Mucosa of descending colon (tissue), 3 donors: Measurements from ENCODE around the gene CAPN9. TPM values are rescaled to one million over a fixed set of nuclear protein-coding genes. Genes with fewer than 3 reads are reported as not detected.

Source experiments
- ATAC-seq: fragments of 200-7000 bp; cut with Tn5 transposase; one replicate; pipeline ENCODE4 v1.9.1; 2020; ENCODE audit warnings: mild to moderate bottlenecking, moderate library complexity
- DNase-seq, 3 donors: peaks; one replicate each; pipeline ENCODE4 v3.0.0-alpha.2; 2020
- H3K36me3 ChIP-seq: fragments of 200-600 bp; one replicate; pipeline ENCODE4 v1.8.0; 2021; ENCODE audit warnings: low read depth, mild to moderate bottlenecking
- H3K4me1 ChIP-seq: fragments of 200-600 bp; one replicate; pipeline ENCODE4 v1.8.0; 2021; ENCODE audit warnings: low read depth, mild to moderate bottlenecking
- H3K4me3 ChIP-seq: fragments of 200-600 bp; one replicate; pipeline ENCODE4 v1.8.0; 2021; ENCODE audit warnings: mild to moderate bottlenecking
- H3K9me3 ChIP-seq: fragments of 200-600 bp; one replicate; pipeline ENCODE4 v1.8.0; 2021; ENCODE audit warnings: mild to moderate bottlenecking
- intact Hi-C, 2 donors: fragments of 100-400 bp; cut with DNase I in 1 of 2; cut with micrococcal nuclease in 1 of 2; formaldehyde crosslinking; loops; one replicate each; pipeline versions ENCODE4 v1.11.0 to v1.11.1; 2022; cut with DNase I, micrococcal nuclease
- total RNA-seq, 3 donors: library from RNA; stranded (reverse); fragmentation: NEBNext Ultra II Directional in 2 of 3; extraction: Animal tissue kit (Norgen Biotek cat#: 25700) in 2 of 3; gene quantifications; one replicate each; pipeline versions ENCODE4 v1.2.1 to v1.2.4, GENCODE V29; 2021 to 2023
- TF ChIP-seq, protein P1 (sequence below): fragments of 200-600 bp; IDR thresholded peaks from one replicate; pipeline ENCODE4 v1.8.0; 2022; ENCODE audit warnings: antibody characterized with exemption, mild to moderate bottlenecking
- donor health status: DM: no; HTN: no; CAD: no; lungs with moderate emphysema.
- donor health status: DM: no; HTN: no; CAD: no.
- donor health status: DM: no; HTN: yes; CAD: no.

The CAPN9 gene
- total RNA-seq, 3 donors from 2014 or later, result 11.4 to 30.8 (median 28.8) TPM

DNA sequence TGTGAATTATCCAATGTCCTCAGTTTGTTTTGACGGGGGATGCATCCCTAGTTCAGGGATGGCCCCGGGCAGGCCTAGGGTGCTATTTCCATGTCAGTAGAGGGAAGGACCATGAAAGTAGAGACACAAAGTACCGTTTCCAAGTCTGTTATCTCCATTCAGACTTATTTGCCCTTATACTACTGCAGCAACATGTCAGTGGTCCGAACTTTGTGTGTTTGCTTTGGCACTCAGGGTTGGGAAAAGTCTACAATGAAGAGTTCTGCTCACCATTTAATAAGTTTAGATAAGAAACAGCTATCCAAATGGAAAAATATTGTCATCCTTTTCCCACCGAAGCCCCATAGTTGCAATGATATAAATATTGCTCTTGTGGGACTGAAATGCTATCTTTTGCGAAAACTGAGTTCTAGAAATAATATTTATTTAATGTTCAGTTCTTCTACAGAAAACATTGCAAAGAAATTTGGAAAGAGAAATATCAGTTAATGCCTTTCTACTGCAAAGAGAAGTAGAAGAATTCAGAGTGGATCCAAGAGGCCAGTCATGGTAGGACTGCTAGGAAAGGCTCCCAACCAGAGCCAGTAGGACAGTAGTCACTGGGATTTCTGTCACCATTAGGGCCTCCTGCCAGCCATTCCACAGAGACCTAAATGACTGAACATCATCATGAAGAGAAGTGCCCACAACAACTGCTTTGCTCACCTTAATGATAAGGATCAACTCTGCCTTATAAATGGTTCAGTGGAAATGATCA lies 21.8 kb upstream of the CAPN9 start:
- intact Hi-C loops, result no loop called here
- no peak for DNase-seq
- no peak for ATAC-seq

GRCh38 chr1:230728710-230729392 lies 18.3 kb upstream of the CAPN9 start:
- intact Hi-C loops, result no loop called here
- Histone ChIP-seq H3K36me3 (no peaks in the 10 kb centered on the region), H3K9me3 (no peaks in the 10 kb centered on the region), H3K4me3 (no peak overlapping the region), H3K4me1 (peaks cover 6% of the 10 kb centered on the region)
- TF ChIP-seq, protein P1, sequence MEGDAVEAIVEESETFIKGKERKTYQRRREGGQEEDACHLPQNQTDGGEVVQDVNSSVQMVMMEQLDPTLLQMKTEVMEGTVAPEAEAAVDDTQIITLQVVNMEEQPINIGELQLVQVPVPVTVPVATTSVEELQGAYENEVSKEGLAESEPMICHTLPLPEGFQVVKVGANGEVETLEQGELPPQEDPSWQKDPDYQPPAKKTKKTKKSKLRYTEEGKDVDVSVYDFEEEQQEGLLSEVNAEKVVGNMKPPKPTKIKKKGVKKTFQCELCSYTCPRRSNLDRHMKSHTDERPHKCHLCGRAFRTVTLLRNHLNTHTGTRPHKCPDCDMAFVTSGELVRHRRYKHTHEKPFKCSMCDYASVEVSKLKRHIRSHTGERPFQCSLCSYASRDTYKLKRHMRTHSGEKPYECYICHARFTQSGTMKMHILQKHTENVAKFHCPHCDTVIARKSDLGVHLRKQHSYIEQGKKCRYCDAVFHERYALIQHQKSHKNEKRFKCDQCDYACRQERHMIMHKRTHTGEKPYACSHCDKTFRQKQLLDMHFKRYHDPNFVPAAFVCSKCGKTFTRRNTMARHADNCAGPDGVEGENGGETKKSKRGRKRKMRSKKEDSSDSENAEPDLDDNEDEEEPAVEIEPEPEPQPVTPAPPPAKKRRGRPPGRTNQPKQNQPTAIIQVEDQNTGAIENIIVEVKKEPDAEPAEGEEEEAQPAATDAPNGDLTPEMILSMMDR, result no peak
- peak; percentile 92 for ATAC-seq
- peak in 2 of 3 donors; percentile 58 to 64 for DNase-seq

More for the DNA sequence above, 21.8 kb upstream of the CAPN9 start:
- TF ChIP-seq, protein P1, result no peak
- H3K4me1 ChIP-seq, result peaks cover 6% of the 10 kb centered on the region
- H3K9me3 ChIP-seq, result peaks cover 4% of the 10 kb centered on the region
- H3K36me3 ChIP-seq, result no peaks in the 10 kb centered on the region
- H3K4me3 ChIP-seq, result no peak overlapping the region

GRCh38 chr1:230730977-230731376 lies 16.2 kb upstream of the CAPN9 start:
- DNase-seq, result no peak
- peak; percentile 14 for ATAC-seq
- intact Hi-C loops, result no loop called here
- H3K4me3 ChIP-seq, result no peak overlapping the region
- TF ChIP-seq, protein P1, result no peak
- H3K36me3 ChIP-seq, result no peaks in the 10 kb centered on the region
- no peaks in the 10 kb centered on the region for H3K9me3 ChIP-seq
- peaks cover 6% of the 10 kb centered on the region for H3K4me1 ChIP-seq

- H3K4me1 ChIP-seq, result no peaks in the 10 kb centered on the region
- DNase-seq, result peak; percentile 51 to 63 (median 52)
- TF ChIP-seq, protein P1, result no peak
- intact Hi-C loops, result no loop called here
- no peak overlapping the region for H3K4me3 ChIP-seq
- no peaks in the 10 kb centered on the region for H3K36me3 ChIP-seq
- ATAC-seq, result peak; percentile 98
- H3K9me3 ChIP-seq, result no peaks in the 10 kb centered on the region
Measured at GRCh38 chr1:230735447-230735846, 11.7 kb upstream of the CAPN9 start.

DNA sequence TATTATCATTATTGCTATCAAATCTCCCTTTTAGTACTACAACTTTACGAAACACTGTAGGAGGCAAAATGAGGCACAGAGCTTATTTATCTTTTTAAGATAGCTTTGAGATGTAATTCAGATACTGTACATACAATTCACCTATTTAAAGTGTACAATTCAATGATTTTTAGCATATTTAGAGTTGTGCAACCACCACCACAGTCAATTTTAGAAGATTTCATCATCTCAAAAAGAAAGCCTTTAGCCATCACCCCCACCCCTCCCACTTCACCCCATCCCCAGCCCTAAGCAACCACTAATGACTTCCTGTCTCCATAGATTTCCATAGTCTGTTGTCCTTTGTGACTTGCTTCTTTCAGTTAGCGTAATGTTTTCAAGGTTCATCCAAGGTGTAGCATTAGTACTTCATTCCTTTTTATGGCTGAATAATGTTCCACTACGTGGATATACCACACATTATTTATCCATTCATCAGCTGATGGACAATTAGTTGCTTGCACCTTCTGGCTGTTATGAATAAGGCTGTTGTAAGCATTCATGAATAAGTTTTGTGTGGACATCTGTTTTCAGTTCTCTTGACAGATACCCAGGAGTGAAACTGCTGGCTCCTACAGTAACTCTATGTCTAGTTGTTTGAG lies 9.4 kb upstream of the CAPN9 start:
- H3K4me3 ChIP-seq, result no peak overlapping the region
- no peaks in the 10 kb centered on the region for H3K9me3 ChIP-seq
- ATAC-seq (no peak), DNase-seq (no peak)
- no peaks in the 10 kb centered on the region for H3K36me3 ChIP-seq
- H3K4me1 ChIP-seq, result no peaks in the 10 kb centered on the region
- TF ChIP-seq, protein P1, result no peak
- intact Hi-C loops, result no loop called here
